GM19372 (cell line): ENCODE data around the gene HHIPL2.

ENCODE experiments used
- ATAC-seq: cut with Tn5 transposase; IDR thresholded peaks from one replicate; pipeline ENCODE4 v1.9.1; 2021; ENCODE audit warnings: mild to moderate bottlenecking, low read depth, moderate library complexity; ENCODE audit not compliant: unreplicated experiment

Gene HHIPL2

DNA sequence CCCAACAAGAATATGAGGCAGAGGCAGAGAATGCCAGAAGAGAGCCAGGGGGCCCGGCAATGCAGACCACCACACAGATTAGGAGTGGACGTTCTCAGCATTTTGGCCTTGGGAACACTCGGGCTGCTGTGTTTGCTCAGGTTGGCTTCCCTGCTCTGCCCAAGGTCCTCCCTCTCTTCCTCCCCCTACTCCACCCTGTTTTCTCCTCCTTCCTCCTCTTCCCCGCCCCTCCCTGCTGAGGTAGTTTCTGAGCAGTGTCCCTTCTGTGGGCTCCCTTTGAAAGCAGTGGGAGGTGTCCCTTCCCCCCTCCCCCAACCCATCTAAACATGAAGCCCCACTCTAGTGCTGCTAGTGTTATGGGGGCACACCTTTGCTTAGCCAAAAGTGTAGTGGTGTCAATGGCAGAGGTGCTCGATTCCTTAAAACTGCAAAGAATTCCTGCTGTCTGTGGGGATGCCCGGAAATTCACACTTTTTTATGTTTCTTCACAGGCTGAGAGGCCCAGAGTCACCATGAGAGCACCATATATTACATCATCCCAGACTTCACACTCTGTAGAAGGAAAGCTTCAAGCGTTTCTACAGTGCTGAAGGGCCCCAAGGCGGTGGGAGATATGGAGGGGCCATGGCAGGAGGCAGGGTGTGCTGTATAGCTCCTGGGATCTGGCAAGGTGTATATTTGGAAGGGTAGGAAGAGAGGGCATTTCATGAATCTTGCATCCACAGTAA lies at the start of gene HHIPL2:
Gene HHIPL2, minus strand, starts transcription at position 161 of the 728 bp plus-strand sequence. Its CDS starts 60 bp downstream, at position 101.
- ATAC-seq: no peak

GRCh38 chr1:222596696-222597095 lies 48.8 kb upstream of the HHIPL2 start:
- ATAC-seq: no peak

DNA sequence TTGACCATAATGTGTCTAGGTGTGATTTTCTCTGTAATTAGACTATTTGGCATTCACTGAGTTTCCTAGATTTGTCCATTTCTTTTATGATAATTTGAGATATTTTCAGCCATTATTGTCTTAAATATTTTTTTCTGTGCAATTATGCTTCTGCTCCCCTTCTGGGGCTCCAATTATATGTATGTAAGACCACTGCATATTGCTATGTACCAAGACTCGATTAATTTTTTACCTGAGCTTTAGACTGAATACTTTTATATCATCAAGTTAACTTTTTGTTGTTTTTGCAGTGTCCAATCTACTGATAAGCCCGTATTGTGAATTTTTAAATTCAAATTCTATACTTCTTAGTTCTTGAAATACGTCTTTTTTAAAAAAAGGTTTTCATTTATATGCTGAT lies 46.9 kb upstream of the HHIPL2 start:
- no peak for ATAC-seq

GRCh38 chr1:222592171-222592570 lies 44.3 kb upstream of the HHIPL2 start:
- no peak for ATAC-seq

- ATAC-seq: peak; percentile 100
These were observed 41.8 kb upstream of the HHIPL2 start, which contains the start of gene TAF1A for GRCh38 chr1:222589462-222590302. TAF1A (minus strand) TSS chr1:222589933.

- ATAC-seq: no peak
These were observed 40.2 kb upstream of the HHIPL2 start for GRCh38 chr1:222588135-222588534.

DNA sequence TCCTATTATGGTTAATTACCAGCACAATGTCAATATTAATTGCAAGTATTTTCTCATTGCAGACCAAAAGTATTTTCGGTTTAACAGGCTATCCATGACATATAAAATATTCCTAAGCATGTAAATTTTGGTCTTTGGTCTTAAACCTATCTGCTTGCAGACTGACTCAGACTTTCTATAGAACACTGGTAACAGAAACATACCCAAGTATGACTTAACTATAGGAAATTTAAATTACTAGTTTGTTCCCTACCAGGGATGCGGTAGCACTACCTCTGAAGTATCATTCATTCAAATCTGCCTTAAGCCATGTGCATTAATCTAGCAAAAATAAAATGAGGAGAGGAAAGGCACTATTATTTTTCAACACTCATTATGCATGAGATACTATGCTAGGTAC lies 38.9 kb upstream of the HHIPL2 start:
- ATAC-seq: no peak

- ATAC-seq: peak; percentile 92
These were observed 35.2 kb upstream of the HHIPL2 start for GRCh38 chr1:222583079-222583478.

DNA sequence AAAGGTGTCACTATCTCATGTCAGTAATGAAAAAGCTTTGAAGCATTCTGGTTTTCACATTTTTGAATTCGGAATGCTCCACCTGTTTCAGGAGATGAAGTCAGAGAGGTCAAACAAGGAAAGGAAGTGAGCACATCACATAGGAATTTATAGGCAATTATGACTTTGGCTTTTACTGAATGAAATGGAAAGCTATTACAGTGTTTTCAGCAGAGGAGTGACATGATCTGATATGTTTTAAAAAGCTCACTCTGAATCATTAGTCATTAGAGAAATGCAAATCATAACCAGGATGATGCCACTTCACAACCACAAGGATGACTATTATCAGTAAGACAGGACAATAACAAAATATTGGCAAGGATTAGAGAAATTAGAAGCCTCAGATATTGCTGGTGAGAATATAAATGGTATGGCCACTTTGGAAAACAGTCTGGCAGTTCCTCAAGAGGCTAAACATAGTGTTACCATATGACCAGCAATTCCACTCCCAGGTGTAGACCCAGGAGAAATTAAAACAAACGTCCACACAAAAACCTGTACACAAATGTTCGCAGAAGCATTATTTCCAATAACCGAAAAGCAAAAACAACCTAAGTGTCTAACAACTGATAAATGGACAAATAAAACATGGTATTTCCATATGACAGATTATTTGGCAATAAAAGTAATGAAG lies 34.3 kb upstream of the HHIPL2 start:
- ATAC-seq: no peak

GRCh38 chr1:222579316-222579715 lies 31.4 kb upstream of the HHIPL2 start:
- no peak for ATAC-seq

GRCh38 chr1:222570837-222571236 lies 22.9 kb upstream of the HHIPL2 start:
- ATAC-seq: no peak

GRCh38 chr1:222561656-222562055 lies 13.8 kb upstream of the HHIPL2 start:
- ATAC-seq: no peak

DNA sequence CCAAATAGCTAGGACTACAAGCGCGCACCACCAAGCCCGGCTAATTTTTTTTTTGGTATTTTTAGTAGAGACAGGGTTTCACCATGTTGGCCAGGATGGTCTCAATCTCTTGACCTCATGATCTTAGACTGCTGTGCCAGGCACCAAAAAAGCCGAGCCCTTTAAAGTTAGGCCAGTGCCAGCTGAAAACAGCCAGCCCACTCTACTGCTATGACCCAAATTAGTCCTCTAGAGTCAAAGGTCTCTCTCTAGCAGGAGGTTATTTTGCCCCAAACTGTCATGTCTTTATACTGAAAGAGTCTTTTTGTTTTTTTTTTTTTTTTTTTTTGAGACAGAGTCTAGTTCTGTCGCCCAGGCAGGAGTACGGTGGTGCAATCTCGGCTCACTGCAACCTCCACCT lies 9.7 kb upstream of the HHIPL2 start:
- ATAC-seq: no peak

DNA sequence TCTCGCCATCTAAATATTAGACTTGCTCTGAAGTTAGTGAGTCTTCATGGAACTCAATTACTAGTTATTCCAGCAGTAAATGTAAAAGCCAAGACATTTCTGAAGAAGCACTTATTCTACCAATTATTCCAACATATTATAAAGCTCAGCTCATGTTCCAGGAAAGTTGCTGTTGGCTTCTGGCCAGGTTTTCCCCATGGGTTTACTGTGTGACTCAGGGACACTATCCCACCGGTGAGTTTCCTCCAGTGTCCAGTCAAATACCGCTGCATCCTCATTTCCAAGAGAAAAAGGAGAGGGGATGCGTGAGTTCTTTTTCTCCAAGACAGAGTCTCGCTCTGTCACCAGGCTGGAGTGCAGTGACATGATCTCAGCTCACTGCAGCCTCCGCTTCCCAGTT lies 9.2 kb upstream of the HHIPL2 start:
- ATAC-seq: no peak

GRCh38 chr1:222555992-222556615 lies 8.2 kb upstream of the HHIPL2 start:
- ATAC-seq: no peak

- no peak for ATAC-seq
These were observed 6.3 kb upstream of the HHIPL2 start for GRCh38 chr1:222554177-222554576.

DNA sequence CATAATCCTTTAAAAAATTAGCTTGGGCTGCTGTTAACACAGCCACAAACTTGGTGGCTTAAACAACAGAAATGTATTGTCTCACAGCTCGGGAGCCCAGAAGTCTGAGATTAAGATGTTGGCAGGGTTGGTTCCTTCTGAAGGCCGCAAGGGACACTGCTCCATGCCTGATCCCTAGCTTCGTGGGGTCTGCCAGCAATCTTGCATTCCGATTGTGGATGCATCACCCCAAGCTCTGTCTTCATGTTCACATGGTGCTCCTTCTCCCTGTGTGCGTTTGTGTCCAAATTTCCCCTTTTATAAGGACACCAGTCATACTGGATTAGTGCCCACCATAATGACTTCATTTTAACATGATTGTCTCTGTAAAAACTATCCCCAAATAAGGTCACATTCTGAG lies 5.0 kb upstream of the HHIPL2 start:
- no peak for ATAC-seq

- ATAC-seq: no peak
These were observed 667 bp downstream of the HHIPL2 start for GRCh38 chr1:222547260-222547614.

DNA sequence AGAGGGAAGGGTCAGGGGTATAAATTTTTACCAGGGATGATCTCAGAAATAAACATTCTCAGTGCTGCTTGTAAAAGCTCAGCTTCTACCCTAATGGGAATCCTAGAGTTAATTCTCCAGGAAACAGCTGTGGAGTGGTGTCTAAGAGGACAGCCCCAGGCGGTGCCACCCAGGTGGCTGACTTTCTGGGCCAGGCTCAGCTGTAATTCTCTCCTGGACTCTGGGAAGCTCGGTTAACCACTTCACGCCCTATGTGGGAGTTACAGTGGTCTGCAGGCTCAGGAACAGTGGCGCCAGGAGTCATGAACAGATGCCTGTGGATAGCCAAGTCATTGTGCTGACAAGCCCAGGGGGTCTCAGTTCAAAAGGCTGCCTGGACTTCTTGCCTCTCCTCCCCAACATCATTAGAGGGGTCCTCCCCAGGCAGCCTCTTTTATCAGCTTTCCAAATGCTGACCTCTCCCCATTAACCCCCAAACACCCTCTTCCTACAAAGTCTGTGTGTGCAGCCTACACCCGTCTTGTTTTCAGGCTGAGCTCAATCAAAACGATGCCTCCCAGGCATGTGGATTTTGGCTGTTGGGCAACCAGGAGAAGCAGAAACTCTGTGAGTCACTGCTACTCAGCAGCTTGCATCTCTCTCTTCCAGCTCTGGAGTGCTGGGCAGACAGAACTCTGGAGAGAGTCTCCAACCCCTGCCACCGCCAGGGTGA lies 1.2 kb downstream of the HHIPL2 start:
- ATAC-seq: no peak

DNA sequence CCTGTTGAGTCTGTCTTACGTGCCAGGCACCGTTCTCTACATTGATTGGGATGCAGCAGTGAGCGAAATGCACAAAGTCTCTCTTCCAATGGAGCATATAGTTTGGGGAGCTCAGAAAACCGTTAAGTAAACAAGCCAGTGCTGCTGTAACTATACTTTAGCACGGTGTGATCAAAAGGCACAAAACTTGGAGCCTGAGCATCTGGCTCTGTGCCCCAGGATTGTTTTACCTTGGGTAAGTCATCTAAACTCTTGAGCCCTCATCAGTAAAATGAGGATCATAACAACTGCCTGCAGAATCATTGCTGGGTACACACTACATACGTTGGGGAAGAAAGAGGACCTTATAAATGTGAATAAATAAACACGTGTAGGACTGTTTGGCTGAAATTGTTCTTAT lies 1.8 kb downstream of the HHIPL2 start:
- ATAC-seq: no peak
